MCF 10A (cell line): ENCODE measurements around the gene CGB8. TPM values are rescaled to one million over a fixed set of nuclear protein-coding genes. Genes with fewer than 3 reads are reported as not detected.

Experiments
- BruUV-seq: library from RNA; stranded (reverse); fragments of 400-500 nt; replicated peaks from 2 replicates; lab custom pipeline; 2021; lab: Mats Ljungman, UMichigan
- CTCF ChIA-PET: fragments of 300-600 bp; sonication (Branson Sonifier 250); formaldehyde crosslinking; extraction: SDS; loops from one replicate; lab custom pipeline; 2021; ENCODE audit warnings: antibody characterized with exemption, inconsistent platforms; lab: Yijun Ruan, JAX
- POLR2A ChIA-PET: fragments of 300-600, 350-650 bp; sonication (Branson Sonifier 250); formaldehyde crosslinking; extraction: SDS; loops from one replicate; lab custom pipeline; 2020; ENCODE audit warnings: antibody characterized with exemption, inconsistent platforms; lab: Yijun Ruan, JAX
- DNase-seq: peaks from one replicate; pipeline ENCODE4 v3.0.0-alpha.2; 2018; ENCODE audit not compliant: unreplicated experiment
- H3K27ac Mint-ChIP-seq: one replicate; pipeline ENCODE4 v1.8.0; 2022; ENCODE audit warnings: mild to moderate bottlenecking, low read depth, mixed read lengths; ENCODE audit not compliant: unreplicated experiment
- H3K27me3 Mint-ChIP-seq: one replicate; pipeline ENCODE4 v1.8.0; 2022; ENCODE audit warnings: mixed read lengths; ENCODE audit not compliant: insufficient read depth, unreplicated experiment
- H3K36me3 Mint-ChIP-seq: one replicate; pipeline ENCODE4 v1.8.0; 2022; ENCODE audit warnings: mild to moderate bottlenecking, moderate library complexity, mixed read lengths; ENCODE audit not compliant: insufficient read depth, unreplicated experiment
- H3K4me1 Mint-ChIP-seq: one replicate; pipeline ENCODE4 v1.8.0; 2022; ENCODE audit warnings: mixed read lengths; ENCODE audit not compliant: insufficient read depth, unreplicated experiment
- H3K4me3 Mint-ChIP-seq: one replicate; pipeline ENCODE4 v1.8.0; 2022; ENCODE audit warnings: mild to moderate bottlenecking, moderate library complexity, mixed read lengths; ENCODE audit not compliant: unreplicated experiment
- H3K9me3 Mint-ChIP-seq: one replicate; pipeline ENCODE4 v1.8.0; 2022; ENCODE audit warnings: mixed read lengths; ENCODE audit not compliant: unreplicated experiment
- intact Hi-C: fragments of 100-400 bp; cut with micrococcal nuclease; formaldehyde crosslinking; loops from 2 replicates; pipeline ENCODE4 v1.14.1; 2022
- total RNA-seq: library from RNA; stranded (reverse); gene quantifications from 2 replicates; pipeline ENCODE4 v1.2.3, GENCODE V29; 2022
- TF ChIP-seq, protein P1 (sequence below): fragments of 200-600 bp; IDR thresholded peaks from one replicate; pipeline ENCODE4 v1.8.0; 2022; ENCODE audit warnings: antibody characterized with exemption, mild to moderate bottlenecking; ENCODE audit not compliant: unreplicated experiment

Gene CGB8
- total RNA-seq, 1 experiment from 2014 or later = 1.3 TPM

DNA sequence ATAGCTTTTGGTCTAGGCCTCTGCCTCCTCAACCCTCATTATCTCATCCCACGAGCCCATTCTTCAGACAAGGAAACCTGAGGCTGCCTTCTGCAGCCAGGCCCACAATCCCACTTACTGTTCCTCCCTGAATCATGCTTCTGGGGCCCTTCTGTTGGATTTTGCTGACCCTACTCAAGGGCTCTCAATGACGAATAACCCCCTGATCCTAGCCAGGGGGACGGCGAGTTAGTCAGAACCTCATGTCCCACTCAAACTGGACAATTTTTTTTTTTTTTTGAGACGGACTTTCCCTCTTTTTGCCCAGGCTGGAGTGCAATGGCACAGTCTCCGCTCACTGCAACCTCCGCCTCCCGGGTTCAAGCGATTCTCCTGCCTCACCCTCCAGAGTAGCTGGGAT, 26.8 kb downstream of the CGB8 start:
- H3K36me3 Mint-ChIP-seq = peaks cover 13% of the 10 kb centered on the region
- POLR2A ChIA-PET = no interaction called here
- DNase-seq = no peak
- no peak overlapping the region for H3K27ac Mint-ChIP-seq
- H3K4me1 Mint-ChIP-seq = peaks cover 22% of the 10 kb centered on the region
- intact Hi-C loops = no loop called here
- CTCF ChIA-PET = no interaction called here
- H3K4me3 Mint-ChIP-seq = no peak overlapping the region
- H3K9me3 Mint-ChIP-seq = no peaks in the 10 kb centered on the region
- TF ChIP-seq, protein P1, sequence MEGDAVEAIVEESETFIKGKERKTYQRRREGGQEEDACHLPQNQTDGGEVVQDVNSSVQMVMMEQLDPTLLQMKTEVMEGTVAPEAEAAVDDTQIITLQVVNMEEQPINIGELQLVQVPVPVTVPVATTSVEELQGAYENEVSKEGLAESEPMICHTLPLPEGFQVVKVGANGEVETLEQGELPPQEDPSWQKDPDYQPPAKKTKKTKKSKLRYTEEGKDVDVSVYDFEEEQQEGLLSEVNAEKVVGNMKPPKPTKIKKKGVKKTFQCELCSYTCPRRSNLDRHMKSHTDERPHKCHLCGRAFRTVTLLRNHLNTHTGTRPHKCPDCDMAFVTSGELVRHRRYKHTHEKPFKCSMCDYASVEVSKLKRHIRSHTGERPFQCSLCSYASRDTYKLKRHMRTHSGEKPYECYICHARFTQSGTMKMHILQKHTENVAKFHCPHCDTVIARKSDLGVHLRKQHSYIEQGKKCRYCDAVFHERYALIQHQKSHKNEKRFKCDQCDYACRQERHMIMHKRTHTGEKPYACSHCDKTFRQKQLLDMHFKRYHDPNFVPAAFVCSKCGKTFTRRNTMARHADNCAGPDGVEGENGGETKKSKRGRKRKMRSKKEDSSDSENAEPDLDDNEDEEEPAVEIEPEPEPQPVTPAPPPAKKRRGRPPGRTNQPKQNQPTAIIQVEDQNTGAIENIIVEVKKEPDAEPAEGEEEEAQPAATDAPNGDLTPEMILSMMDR = no peak
- no TSS peak for BruUV-seq
- no peaks in the 10 kb centered on the region for H3K27me3 Mint-ChIP-seq

DNA sequence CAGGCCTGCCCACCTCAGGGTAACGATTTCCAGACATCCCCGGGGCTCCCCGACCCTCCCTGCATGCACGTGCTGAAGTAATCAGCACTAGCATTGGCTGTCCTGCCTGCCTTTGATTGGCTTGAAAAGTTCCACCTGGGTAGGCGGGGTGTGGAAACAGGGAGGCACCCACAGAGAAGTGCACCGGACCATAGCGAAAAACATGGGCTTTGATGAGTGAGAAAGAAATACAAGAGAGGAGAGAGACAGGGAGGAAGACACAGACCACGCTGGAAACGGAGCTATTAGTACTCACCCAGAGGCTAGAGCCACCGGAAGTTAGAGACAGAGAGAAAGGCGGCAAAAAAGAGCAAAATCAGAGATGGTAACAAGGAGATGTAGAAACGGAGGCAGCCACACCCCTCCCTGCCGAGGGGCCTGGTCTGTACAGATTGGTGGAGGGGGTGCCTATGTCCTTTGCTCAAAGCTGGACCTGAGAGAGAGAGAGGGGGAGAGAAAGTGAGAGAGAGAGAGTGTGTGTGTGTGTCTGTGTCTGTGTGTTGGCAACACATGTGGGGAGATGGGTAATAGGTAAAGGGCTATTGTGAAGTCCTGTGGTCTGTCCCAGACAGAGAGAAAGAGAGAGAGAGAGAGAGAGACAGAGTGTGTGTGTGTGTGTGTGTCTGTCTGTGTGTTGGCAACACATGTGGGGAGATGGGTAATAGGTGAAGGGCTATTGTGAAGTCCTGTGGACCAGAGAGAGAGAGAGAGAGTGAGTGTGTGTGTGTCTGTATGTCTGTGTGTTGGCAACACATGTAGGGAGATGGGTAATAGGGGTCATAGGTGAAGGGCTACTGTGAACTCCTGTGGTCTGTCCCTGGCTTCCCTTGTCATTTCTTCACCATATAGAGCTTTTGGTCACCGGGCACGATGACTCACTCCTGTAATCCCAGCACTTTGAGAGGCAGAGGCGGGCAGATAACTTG, 27.7 kb downstream of the CGB8 start:
- peak; percentile 49 for DNase-seq
- Mint-ChIP-seq H3K4me1 (peaks cover 22% of the 10 kb centered on the region), H3K4me3 (no peak overlapping the region), H3K9me3 (no peaks in the 10 kb centered on the region), H3K36me3 (peaks cover 19% of the 10 kb centered on the region), H3K27ac (no peak overlapping the region), H3K27me3 (no peaks in the 10 kb centered on the region)
- BruUV-seq = no TSS peak
- CTCF ChIA-PET = interaction anchor here (1.4 kb wide), 1 partner anchor 22 kb away, joined by 3 read pairs; no protein-coding TSS in a partner anchor
- intact Hi-C loops = no loop called here
- POLR2A ChIA-PET = interaction anchor here (1.2 kb wide), 1 partner anchor 44 kb away, joined by 4 read pairs; no protein-coding TSS in a partner anchor
- TF ChIP-seq, protein P1 = no peak

- H3K36me3 Mint-ChIP-seq = peaks cover 26% of the 10 kb centered on the region
- ChIA-PET CTCF (interaction anchor here (0.6 to 1.4 kb wide), 2 partner anchors 21 to 37 kb away, joined by 3 to 4 read pairs; partner anchors contain the start of gene CGB7), POLR2A (interaction anchor here (1.2 to 1.7 kb wide), 2 partner anchors 37 to 45 kb away, joined by 4 to 6 read pairs; partner anchors contain the start of gene CGB7)
- no peak for DNase-seq
- H3K27me3 Mint-ChIP-seq = no peaks in the 10 kb centered on the region
- H3K4me3 Mint-ChIP-seq = peak overlapping the region; percentile 57
- no peaks in the 10 kb centered on the region for H3K9me3 Mint-ChIP-seq
- TF ChIP-seq, protein P1 = no peak
- no TSS peak for BruUV-seq
- H3K27ac Mint-ChIP-seq = no peak overlapping the region
- intact Hi-C loops = no loop called here
- peaks cover 18% of the 10 kb centered on the region for H3K4me1 Mint-ChIP-seq
Measured at GRCh38 chr19:49020342-49020741, 28.6 kb downstream of the CGB8 start.
